ENCODE measurements around the gene INPP4B.

INPP4B gene

GRCh38 chr4:142427456-142427855 is 418.6 kb downstream of the INPP4B start:
- Histone ChIP-seq H3K27me3 (ENCODE audit: low read depth, low read length) (no peaks in the 10 kb centered on the region), H3K27ac (ENCODE audit: low read length) (no peak overlapping the region), H3K4me2 (ENCODE audit: low read length) (no peak overlapping the region), H2AFZ (ENCODE audit: low read depth, low read length) (no peak overlapping the region), H4K20me1 (ENCODE audit: insufficient read depth, low read length) (no peaks in the 10 kb centered on the region), H3K9me3 (ENCODE audit: insufficient read depth, low read length) (no peaks in the 10 kb centered on the region), H3K9ac (ENCODE audit: low read length) (no peak overlapping the region), H3K4me3 (ENCODE audit: low read length) (no peak overlapping the region), H3K4me1 (ENCODE audit: low read length) (no peaks in the 10 kb centered on the region), H3K79me2 (ENCODE audit: low read length) (no peaks in the 10 kb centered on the region), H3K36me3 (replicated peaks; ENCODE audit: low read depth, low read length) (no peaks in the 10 kb centered on the region)
- TF ChIP-seq EZH2phosphoT487 (IDR thresholded peaks at IDR 0.05; ENCODE audit: low read depth): no peak
- TF ChIP-seq CTCF (IDR thresholded peaks at IDR 0.05; ENCODE audit: low read depth, low read length): no peak

DNA sequence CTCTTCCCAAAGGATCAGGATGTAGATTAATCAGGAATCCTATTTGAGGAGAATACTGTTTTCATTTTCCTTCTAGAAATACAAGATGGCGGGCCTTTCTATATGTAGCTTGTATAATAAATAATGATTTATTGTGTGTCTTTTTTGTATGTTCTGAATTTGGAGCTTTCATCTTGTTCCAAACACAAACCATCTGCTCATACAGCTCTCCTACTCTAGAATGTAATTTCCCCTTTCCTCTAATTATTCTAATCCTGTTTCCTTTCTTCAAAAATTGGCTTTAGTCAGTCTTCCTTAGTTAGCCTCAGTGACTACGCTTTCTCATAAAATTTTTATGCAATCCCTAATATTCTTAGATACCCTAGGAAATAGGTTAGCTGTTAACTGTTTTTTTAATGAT is 422.2 kb downstream of the INPP4B start:
- no peaks in the 10 kb centered on the region for H3K4me1 ChIP-seq (ENCODE audit: low read length)
- no peaks in the 10 kb centered on the region for H3K36me3 ChIP-seq (replicated peaks; ENCODE audit: low read depth, low read length)
- no peaks in the 10 kb centered on the region for H3K79me2 ChIP-seq (ENCODE audit: low read length)
- H3K27ac ChIP-seq (ENCODE audit: low read length): no peak overlapping the region
- TF ChIP-seq CTCF (IDR thresholded peaks at IDR 0.05; ENCODE audit: low read depth, low read length) (no peak), EZH2phosphoT487 (IDR thresholded peaks at IDR 0.05; ENCODE audit: low read depth) (no peak)
- H3K27me3 ChIP-seq (ENCODE audit: low read depth, low read length): no peaks in the 10 kb centered on the region
- no peaks in the 10 kb centered on the region for H4K20me1 ChIP-seq (ENCODE audit: insufficient read depth, low read length)
- no peak overlapping the region for H3K9ac ChIP-seq (ENCODE audit: low read length)
- H3K4me2 ChIP-seq (ENCODE audit: low read length): no peak overlapping the region
- H2AFZ ChIP-seq (ENCODE audit: low read depth, low read length): no peak overlapping the region
- no peak overlapping the region for H3K4me3 ChIP-seq (ENCODE audit: low read length)
- H3K9me3 ChIP-seq (ENCODE audit: insufficient read depth, low read length): no peaks in the 10 kb centered on the region

DNA sequence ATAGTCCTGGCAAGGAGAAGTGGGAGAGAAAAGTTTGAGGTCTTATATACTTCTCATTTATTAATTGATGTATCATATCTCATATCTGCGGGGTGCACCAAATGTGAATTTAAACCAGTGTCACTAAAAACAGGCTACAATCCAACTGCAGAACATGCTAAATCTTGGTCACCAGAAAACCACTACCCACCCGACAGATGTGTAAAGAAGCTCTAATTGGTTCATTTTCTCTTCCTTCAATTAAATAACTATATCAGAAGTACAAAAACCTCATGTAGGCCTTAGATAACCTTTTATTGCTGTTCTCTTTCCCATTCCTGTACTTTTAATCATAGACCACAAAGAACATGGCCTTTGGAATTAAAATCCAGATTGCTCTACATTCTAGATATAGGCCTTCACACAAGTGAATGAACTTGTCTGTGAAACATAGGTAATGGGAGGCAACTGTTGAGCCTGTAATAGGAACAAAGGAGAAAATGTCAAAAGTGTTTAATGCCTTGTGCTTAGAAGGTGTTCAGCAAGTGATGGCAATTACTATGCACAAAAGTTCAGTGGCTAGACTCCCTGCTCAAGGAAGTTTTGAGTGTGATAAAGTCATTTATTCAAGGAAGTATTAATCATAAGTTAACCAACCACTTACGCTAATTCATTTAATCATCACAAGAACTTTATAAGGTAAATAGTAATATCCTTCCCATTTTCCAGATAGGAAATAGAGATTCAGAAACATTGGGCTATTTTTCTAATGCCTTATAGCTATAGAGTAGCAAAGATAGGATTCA is 425.6 kb downstream of the INPP4B start:
- Histone ChIP-seq H3K9ac (ENCODE audit: low read length) (no peak overlapping the region), H3K79me2 (ENCODE audit: low read length) (no peaks in the 10 kb centered on the region), H3K36me3 (replicated peaks; ENCODE audit: low read depth, low read length) (no peaks in the 10 kb centered on the region), H3K27ac (ENCODE audit: low read length) (no peak overlapping the region), H3K4me1 (ENCODE audit: low read length) (peaks cover 4% of the 10 kb centered on the region; the same call in 1 of the 2 replicates), H3K4me3 (ENCODE audit: low read length) (no peak overlapping the region), H3K27me3 (ENCODE audit: low read depth, low read length) (no peaks in the 10 kb centered on the region), H4K20me1 (ENCODE audit: insufficient read depth, low read length) (no peaks in the 10 kb centered on the region), H3K9me3 (ENCODE audit: insufficient read depth, low read length) (no peaks in the 10 kb centered on the region), H2AFZ (ENCODE audit: low read depth, low read length) (no peak overlapping the region), H3K4me2 (ENCODE audit: low read length) (no peak overlapping the region)
- TF ChIP-seq EZH2phosphoT487 (IDR thresholded peaks at IDR 0.05; ENCODE audit: low read depth) (no peak), CTCF (IDR thresholded peaks at IDR 0.05; ENCODE audit: low read depth, low read length) (no peak)

DNA sequence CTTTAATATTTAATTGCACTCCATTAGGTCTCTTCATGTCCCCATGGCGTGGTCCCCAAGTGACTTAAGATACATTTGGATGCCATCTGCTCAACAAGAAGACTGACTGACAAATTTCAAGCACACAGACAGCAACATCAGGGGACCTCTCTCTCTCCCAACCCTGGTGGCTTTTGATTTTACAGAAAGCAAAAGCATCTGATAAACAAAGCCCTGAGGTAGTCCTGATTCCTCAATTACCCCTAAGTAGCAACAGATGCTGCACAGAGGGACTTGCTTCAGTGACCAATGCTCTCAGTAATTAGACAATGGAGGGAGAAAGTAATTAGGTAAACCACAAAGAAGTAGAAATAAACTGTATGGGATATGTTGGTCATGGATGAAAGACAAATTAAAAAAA is 426.4 kb downstream of the INPP4B start:
- no peak for TF ChIP-seq CTCF (IDR thresholded peaks at IDR 0.05; ENCODE audit: low read depth, low read length)
- no peak for TF ChIP-seq EZH2phosphoT487 (IDR thresholded peaks at IDR 0.05; ENCODE audit: low read depth)
- Histone ChIP-seq H3K9me3 (ENCODE audit: insufficient read depth, low read length) (no peaks in the 10 kb centered on the region), H3K27ac (ENCODE audit: low read length) (no peak overlapping the region), H3K27me3 (ENCODE audit: low read depth, low read length) (no peaks in the 10 kb centered on the region), H4K20me1 (ENCODE audit: insufficient read depth, low read length) (no peaks in the 10 kb centered on the region), H3K4me1 (ENCODE audit: low read length) (peaks cover 4% of the 10 kb centered on the region; the same call in 1 of the 2 replicates), H2AFZ (ENCODE audit: low read depth, low read length) (no peak overlapping the region), H3K36me3 (replicated peaks; ENCODE audit: low read depth, low read length) (no peaks in the 10 kb centered on the region), H3K79me2 (ENCODE audit: low read length) (no peaks in the 10 kb centered on the region), H3K9ac (ENCODE audit: low read length) (no peak overlapping the region), H3K4me3 (ENCODE audit: low read length) (no peak overlapping the region), H3K4me2 (ENCODE audit: low read length) (no peak overlapping the region)
